Panc1 (cell line): ENCODE measurements around the gene AKAP12. TPM values are rescaled to one million over a fixed set of nuclear protein-coding genes. Genes with fewer than 3 reads are reported as not detected.
A peak's percentile ranks its signal among the peaks of the same experiment; 100 is the strongest.

Experiments used
- ATAC-seq: fragments of 200-7000 bp; cut with Tn5 transposase; 2 replicates; pipeline ENCODE4 v1.9.1; 2020; ENCODE audit warnings: mild to moderate bottlenecking, moderate library complexity
- BruUV-seq: library from RNA; stranded (reverse); fragments of 400-500 nt; replicated peaks from 2 replicates; lab custom pipeline; 2021; lab: Mats Ljungman, UMichigan
- CTCF ChIA-PET: fragments of 300-600 bp; sonication (Branson Sonifier 250); formaldehyde crosslinking; loops from one replicate; lab custom pipeline; 2022; ENCODE audit warnings: antibody characterized with exemption; lab: Charles Lee
- POLR2A ChIA-PET: fragments of 300-600 bp; sonication (Branson Sonifier 250); formaldehyde crosslinking; loops from one replicate; lab custom pipeline; 2022; ENCODE audit warnings: antibody characterized with exemption; lab: Charles Lee
- DNase-seq: peaks from one replicate; pipeline ENCODE4 v3.0.0-alpha.2; 2010; ENCODE audit warnings: low read depth, low spot score
- H3K27ac ChIP-seq: 2 replicates; pipeline ENCODE4 v1.5.1; 2011; ENCODE audit warnings: mild to moderate bottlenecking, low read length, inconsistent platforms
- H3K27me3 ChIP-seq: fragments of 200-500 bp; sonication (Bioruptor generic); 2 replicates; pipeline ENCODE4 v1.6.0; 2014; ENCODE audit warnings: low read length, inconsistent platforms; ENCODE audit not compliant: control insufficient read depth, insufficient read depth
- H3K36me3 ChIP-seq: fragments of 200-500 bp; sonication (Bioruptor generic); 2 replicates; pipeline ENCODE4 v1.5.1; 2014; ENCODE audit warnings: inconsistent platforms, mild to moderate bottlenecking, low read length, moderate library complexity; ENCODE audit not compliant: control insufficient read depth, insufficient read depth
- H3K4me1 ChIP-seq: 2 replicates; pipeline ENCODE4 v1.5.1; 2011; ENCODE audit warnings: inconsistent platforms, mild to moderate bottlenecking, low read length, moderate library complexity; ENCODE audit not compliant: control insufficient read depth, insufficient read depth
- H3K4me3 ChIP-seq, 2 experiments: 2 replicates each; pipeline ENCODE4 v1.5.1; 2011 to 2012; ENCODE audit warnings: low read depth in 2 of 2, low read length in 2 of 2, mild to moderate bottlenecking in 2 of 2, inconsistent platforms in 1 of 2, moderate library complexity in 1 of 2
- H3K9me3 ChIP-seq: fragments of 200-500 bp; sonication (Bioruptor generic); 2 replicates; pipeline ENCODE4 v1.5.1; 2014; ENCODE audit warnings: low read depth, mild to moderate bottlenecking, inconsistent platforms, low read length, moderate library complexity; ENCODE audit not compliant: control insufficient read depth, insufficient read depth
- POLR2AphosphoS5 ChIP-seq: IDR thresholded peaks from 2 replicates; pipeline ENCODE4 v1.6.1; 2012; ENCODE audit warnings: mild to moderate bottlenecking, low read depth, low read length, moderate library complexity
- SIN3A ChIP-seq: IDR thresholded peaks from 2 replicates; pipeline ENCODE4 v1.6.1; 2012; ENCODE audit warnings: low read depth, mild to moderate bottlenecking, low read length, moderate library complexity, borderline replicate concordance; ENCODE audit not compliant: insufficient read depth
- TCF7L2 ChIP-seq: IDR thresholded peaks from 2 replicates; pipeline ENCODE4 v1.6.1; 2011; ENCODE audit warnings: mild to moderate bottlenecking, low read depth, low read length, inconsistent platforms
- in situ Hi-C: cut with HindIII; loops from 2 replicates; pipeline ENCODE4 v1.10.0; 2016; ENCODE audit warnings: low sequenced_read_pairs, low pct_unique_long_range_greater_than_20kb
- intact Hi-C: fragments of 100-400 bp; cut with micrococcal nuclease; formaldehyde crosslinking; loops from one replicate; pipeline ENCODE4 v1.10.0; 2022; ENCODE audit not compliant: unreplicated experiment
- total RNA-seq: library from RNA; stranded (reverse); gene quantifications from one replicate; pipeline ENCODE4 v1.2.1, GENCODE V29; 2021; ENCODE audit not compliant: unreplicated experiment
- TF ChIP-seq, protein P1 (sequence below), 2 experiments: IDR thresholded peaks; 2 replicates each; pipeline ENCODE4 v1.6.1; 2011 to 2012; ENCODE audit warnings: low read depth in 2 of 2, control low read depth in 1 of 2, low read length in 1 of 2, mild to moderate bottlenecking in 1 of 2, moderate library complexity in 1 of 2; ENCODE audit not compliant: insufficient read depth in 1 of 2
- TF ChIP-seq, protein P2 (sequence below): fragments of 450-650 bp; IDR thresholded peaks from 2 replicates; pipeline ENCODE4 v1.5.1; 2017; ENCODE audit warnings: mild to moderate bottlenecking

Gene AKAP12
- total RNA-seq, 1 experiment from 2014 or later: 267 TPM

DNA sequence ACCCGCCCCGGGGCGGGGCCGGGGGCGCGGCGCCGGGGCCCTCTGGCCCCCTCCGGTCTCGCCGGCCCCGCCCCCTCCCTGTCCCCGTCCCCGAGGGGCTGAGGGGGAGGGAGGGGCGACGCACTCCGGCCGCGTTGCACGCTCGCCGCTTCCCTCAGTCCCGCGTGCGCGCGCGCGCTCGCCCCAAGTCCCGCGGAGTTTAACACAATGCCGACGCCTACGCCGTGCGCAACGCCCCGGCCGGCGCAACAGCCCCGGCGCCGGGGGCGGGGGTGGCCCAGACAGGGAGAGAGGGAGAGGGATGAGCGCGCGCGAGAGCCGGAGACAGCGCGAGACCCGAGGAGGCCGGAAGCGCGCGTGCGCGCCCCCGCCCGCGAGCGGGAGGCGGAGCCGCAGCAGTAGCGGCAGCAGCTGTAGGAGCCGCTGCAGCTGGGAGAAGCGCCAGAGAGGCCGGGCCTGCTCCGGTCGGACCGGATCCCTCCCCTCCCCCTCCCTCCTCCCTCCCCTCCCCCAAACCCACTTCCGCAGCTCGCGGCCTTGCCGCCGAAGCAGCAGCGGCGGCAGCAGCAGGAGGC lies 150.6 kb downstream of the AKAP12 start:
- Histone ChIP-seq H3K36me3 (peaks cover 5% of the 10 kb centered on the region), H3K4me3 (peak overlapping the region; percentile 81 to 90), H3K27ac (peak overlapping the region; percentile 54; the same call in 1 of the 2 replicates), H3K4me1 (peaks cover 44% of the 10 kb centered on the region), H3K27me3 (no peaks in the 10 kb centered on the region), H3K9me3 (no peaks in the 10 kb centered on the region)
- CTCF ChIA-PET: interaction anchor here (0.6 kb wide), 1 partner anchor 16 kb away, joined by 6 read pairs; no protein-coding TSS in a partner anchor
- intact Hi-C loops (no loop called here), in situ Hi-C loops (no loop called here)
- TF ChIP-seq, protein P1, sequence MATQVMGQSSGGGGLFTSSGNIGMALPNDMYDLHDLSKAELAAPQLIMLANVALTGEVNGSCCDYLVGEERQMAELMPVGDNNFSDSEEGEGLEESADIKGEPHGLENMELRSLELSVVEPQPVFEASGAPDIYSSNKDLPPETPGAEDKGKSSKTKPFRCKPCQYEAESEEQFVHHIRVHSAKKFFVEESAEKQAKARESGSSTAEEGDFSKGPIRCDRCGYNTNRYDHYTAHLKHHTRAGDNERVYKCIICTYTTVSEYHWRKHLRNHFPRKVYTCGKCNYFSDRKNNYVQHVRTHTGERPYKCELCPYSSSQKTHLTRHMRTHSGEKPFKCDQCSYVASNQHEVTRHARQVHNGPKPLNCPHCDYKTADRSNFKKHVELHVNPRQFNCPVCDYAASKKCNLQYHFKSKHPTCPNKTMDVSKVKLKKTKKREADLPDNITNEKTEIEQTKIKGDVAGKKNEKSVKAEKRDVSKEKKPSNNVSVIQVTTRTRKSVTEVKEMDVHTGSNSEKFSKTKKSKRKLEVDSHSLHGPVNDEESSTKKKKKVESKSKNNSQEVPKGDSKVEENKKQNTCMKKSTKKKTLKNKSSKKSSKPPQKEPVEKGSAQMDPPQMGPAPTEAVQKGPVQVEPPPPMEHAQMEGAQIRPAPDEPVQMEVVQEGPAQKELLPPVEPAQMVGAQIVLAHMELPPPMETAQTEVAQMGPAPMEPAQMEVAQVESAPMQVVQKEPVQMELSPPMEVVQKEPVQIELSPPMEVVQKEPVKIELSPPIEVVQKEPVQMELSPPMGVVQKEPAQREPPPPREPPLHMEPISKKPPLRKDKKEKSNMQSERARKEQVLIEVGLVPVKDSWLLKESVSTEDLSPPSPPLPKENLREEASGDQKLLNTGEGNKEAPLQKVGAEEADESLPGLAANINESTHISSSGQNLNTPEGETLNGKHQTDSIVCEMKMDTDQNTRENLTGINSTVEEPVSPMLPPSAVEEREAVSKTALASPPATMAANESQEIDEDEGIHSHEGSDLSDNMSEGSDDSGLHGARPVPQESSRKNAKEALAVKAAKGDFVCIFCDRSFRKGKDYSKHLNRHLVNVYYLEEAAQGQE (IDR thresholded peaks at IDR 0.05; ENCODE audit: insufficient read depth in 1 of 2, low read depth in 2 of 2, low read length in 1 of 2): no peak
- TF ChIP-seq POLR2AphosphoS5: peak; percentile 64; the same call in 1 of the 2 replicates
- no TSS peak for BruUV-seq
- DNase-seq (peak; percentile 92), ATAC-seq (peak; percentile 94)
- POLR2A ChIA-PET: no interaction called here

DNA sequence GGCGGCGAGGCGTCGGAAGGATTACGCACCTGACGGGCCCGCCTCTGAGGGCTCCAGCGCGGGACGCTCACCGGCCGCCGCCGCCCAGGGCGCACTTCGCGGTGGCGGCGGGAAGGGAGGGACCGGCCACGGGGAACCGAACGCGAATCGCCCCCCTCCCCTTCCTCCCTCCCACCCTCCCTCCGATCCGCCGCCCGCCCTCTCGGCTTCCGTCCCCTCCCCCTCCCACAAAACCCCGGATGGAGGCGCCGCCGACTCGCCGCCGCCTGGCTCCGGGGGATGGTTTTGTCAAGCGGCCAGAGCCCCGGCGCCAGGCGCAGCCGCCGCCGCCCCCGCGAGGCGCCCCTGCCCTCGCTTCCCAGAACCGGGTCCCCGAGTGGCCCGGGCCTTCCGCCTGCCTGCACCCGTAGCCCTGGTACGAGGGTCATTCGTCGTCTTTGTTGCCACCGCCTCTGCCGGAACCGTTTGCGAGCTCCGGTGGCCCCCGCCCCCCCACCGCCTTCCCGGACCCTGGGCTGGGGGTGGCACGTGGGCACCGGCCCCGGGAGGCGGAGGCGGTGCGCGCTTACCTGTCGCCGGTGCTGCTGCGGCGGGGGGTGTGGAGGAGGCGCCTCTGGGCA lies 151.2 kb downstream of the AKAP12 start:
- no peak for DNase-seq
- intact Hi-C loops: no loop called here
- Histone ChIP-seq H3K4me3 (peak overlapping the region; percentile 81 to 90), H3K4me1 (peaks cover 42% of the 10 kb centered on the region), H3K27ac (peak overlapping the region; percentile 88), H3K27me3 (no peaks in the 10 kb centered on the region), H3K36me3 (peaks cover 5% of the 10 kb centered on the region), H3K9me3 (no peaks in the 10 kb centered on the region)
- no TSS peak for BruUV-seq
- POLR2A ChIA-PET: interaction anchor here (0.5 kb wide), 1 partner anchor 34 kb away, joined by 7 read pairs; no protein-coding TSS in a partner anchor
- TF ChIP-seq, protein P2, sequence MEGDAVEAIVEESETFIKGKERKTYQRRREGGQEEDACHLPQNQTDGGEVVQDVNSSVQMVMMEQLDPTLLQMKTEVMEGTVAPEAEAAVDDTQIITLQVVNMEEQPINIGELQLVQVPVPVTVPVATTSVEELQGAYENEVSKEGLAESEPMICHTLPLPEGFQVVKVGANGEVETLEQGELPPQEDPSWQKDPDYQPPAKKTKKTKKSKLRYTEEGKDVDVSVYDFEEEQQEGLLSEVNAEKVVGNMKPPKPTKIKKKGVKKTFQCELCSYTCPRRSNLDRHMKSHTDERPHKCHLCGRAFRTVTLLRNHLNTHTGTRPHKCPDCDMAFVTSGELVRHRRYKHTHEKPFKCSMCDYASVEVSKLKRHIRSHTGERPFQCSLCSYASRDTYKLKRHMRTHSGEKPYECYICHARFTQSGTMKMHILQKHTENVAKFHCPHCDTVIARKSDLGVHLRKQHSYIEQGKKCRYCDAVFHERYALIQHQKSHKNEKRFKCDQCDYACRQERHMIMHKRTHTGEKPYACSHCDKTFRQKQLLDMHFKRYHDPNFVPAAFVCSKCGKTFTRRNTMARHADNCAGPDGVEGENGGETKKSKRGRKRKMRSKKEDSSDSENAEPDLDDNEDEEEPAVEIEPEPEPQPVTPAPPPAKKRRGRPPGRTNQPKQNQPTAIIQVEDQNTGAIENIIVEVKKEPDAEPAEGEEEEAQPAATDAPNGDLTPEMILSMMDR: no peak
- TF ChIP-seq POLR2AphosphoS5 (0 out of 2 replicates have a peak, but pooled peaks have one; percentile 27), TCF7L2 (no peak), SIN3A (peak; percentile 49; the same call in 1 of the 2 replicates)
- TF ChIP-seq, protein P1 (IDR thresholded peaks at IDR 0.05; ENCODE audit: insufficient read depth in 1 of 2, low read depth in 2 of 2, low read length in 1 of 2): no peak
- CTCF ChIA-PET: no interaction called here
- ATAC-seq: peak; percentile 31
- in situ Hi-C loops: no loop called here
